Neuron (in vitro differentiated cells): ENCODE data around the gene RAP2B.

Experiments used
- H2AFZ ChIP-seq: one replicate; pipeline ENCODE4 v1.6.1; 2013; ENCODE audit warnings: low read depth, mild to moderate bottlenecking, inconsistent platforms, low read length, moderate library complexity
- H3K27me3 ChIP-seq: one replicate; pipeline ENCODE4 v1.6.1; 2013; ENCODE audit warnings: low read length; ENCODE audit not compliant: insufficient read depth
- H3K36me3 ChIP-seq: one replicate; pipeline ENCODE4 v1.6.1; 2013; ENCODE audit warnings: low read length; ENCODE audit not compliant: insufficient read depth
- H3K4me1 ChIP-seq: one replicate; pipeline ENCODE4 v1.6.1; 2013; ENCODE audit warnings: low read length; ENCODE audit not compliant: insufficient read depth
- H3K4me3 ChIP-seq: 2 replicates; pipeline ENCODE4 v1.5.1; 2013; ENCODE audit warnings: mild to moderate bottlenecking, low read length, moderate library complexity
- H3K9me3 ChIP-seq: one replicate; pipeline ENCODE4 v1.6.1; 2013; ENCODE audit warnings: low read length

RAP2B gene

GRCh38 chr3:153163756-153164550, 1.9 kb downstream of the RAP2B start:
- Histone ChIP-seq H2AFZ (no peak overlapping the region), H3K36me3 (peaks cover 6% of the 10 kb centered on the region), H3K27me3 (no peaks in the 10 kb centered on the region), H3K9me3 (no peaks in the 10 kb centered on the region), H3K4me1 (peaks cover 21% of the 10 kb centered on the region), H3K4me3 (peak overlapping the region; percentile 74)

GRCh38 chr3:153165261-153165681, 3.2 kb downstream of the RAP2B start:
- peaks cover 6% of the 10 kb centered on the region for H3K36me3 ChIP-seq
- H3K27me3 ChIP-seq, result no peaks in the 10 kb centered on the region
- peaks cover 21% of the 10 kb centered on the region for H3K4me1 ChIP-seq
- no peak overlapping the region for H2AFZ ChIP-seq
- peak overlapping the region; percentile 74 for H3K4me3 ChIP-seq
- no peaks in the 10 kb centered on the region for H3K9me3 ChIP-seq

DNA sequence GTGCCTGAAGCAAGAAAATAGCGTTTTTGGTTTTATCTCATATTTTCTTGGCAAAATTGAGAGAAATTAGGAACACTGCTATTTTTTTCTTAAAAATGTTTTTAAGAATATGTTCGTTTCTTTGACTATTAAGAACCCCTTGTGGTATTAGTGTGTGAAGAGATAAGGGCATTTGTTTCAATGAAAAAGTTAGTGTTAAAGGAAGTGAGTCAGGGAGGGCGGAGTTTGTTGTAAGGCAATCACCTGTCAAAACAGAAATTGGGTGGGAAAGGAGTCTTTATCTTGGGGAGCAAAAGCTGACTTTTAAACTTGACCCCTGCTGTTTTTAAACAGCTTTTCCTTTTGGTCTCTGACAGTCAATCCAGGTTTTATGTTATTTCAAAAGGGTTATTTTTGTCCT, 4.2 kb downstream of the RAP2B start:
- Histone ChIP-seq H3K27me3 (no peaks in the 10 kb centered on the region), H2AFZ (no peak overlapping the region), H3K9me3 (no peaks in the 10 kb centered on the region), H3K4me3 (no peak overlapping the region), H3K36me3 (peaks cover 6% of the 10 kb centered on the region), H3K4me1 (peaks cover 21% of the 10 kb centered on the region)

DNA sequence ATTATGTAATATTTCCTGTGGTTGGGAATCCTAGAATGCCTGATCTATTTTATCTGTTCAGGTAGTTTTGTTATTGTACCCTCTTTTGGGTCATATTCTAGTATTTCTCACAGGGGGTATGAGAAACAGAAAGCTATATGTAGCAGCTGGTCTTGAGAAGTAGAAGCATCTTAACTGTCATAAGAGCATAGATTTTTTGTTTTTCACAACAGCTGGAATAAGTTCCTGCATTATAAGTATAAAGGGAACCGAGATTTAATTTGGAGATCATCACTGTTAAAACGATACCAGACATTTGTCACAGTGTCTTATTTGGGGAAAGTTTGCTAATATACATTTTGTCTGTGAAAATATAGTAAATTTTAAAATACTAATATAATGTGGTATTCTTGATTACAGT, 4.8 kb downstream of the RAP2B start:
- Histone ChIP-seq H3K4me3 (no peak overlapping the region), H3K9me3 (no peaks in the 10 kb centered on the region), H2AFZ (no peak overlapping the region), H3K27me3 (no peaks in the 10 kb centered on the region), H3K36me3 (peaks cover 6% of the 10 kb centered on the region), H3K4me1 (peaks cover 21% of the 10 kb centered on the region)

- peaks cover 14% of the 10 kb centered on the region for H3K4me1 ChIP-seq
- H3K4me3 ChIP-seq, result no peak overlapping the region
- H3K36me3 ChIP-seq, result peaks cover 6% of the 10 kb centered on the region
- H2AFZ ChIP-seq, result no peak overlapping the region
- H3K9me3 ChIP-seq, result no peaks in the 10 kb centered on the region
- no peaks in the 10 kb centered on the region for H3K27me3 ChIP-seq
These were observed 7.9 kb downstream of the RAP2B start for GRCh38 chr3:153169793-153170383.

- Histone ChIP-seq H3K4me1 (peaks cover 3% of the 10 kb centered on the region), H3K36me3 (peaks cover 6% of the 10 kb centered on the region), H3K9me3 (no peaks in the 10 kb centered on the region), H3K4me3 (no peak overlapping the region), H2AFZ (no peak overlapping the region), H3K27me3 (no peaks in the 10 kb centered on the region)
These were observed 9.2 kb downstream of the RAP2B start for GRCh38 chr3:153171256-153171655.

DNA sequence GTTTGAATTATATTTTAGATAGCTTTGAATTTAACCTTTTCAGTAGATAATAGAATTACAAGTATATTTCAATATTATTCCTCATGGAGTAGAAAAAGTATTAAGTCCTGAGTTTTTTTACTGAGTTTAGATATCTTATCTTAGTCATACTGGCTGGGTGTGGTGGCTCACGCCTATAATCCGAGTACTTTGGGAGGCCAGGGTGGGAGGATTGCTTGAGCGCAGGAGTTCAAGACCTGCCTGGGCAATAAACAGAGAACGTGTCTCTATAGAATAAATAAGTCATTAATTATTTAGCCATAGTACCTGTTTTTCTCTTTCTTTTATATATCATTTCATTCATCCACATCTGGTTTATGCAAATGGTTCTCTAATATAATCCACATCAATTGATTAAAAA, 9.9 kb downstream of the RAP2B start:
- Histone ChIP-seq H3K27me3 (no peaks in the 10 kb centered on the region), H3K36me3 (no peaks in the 10 kb centered on the region), H3K9me3 (no peaks in the 10 kb centered on the region), H3K4me1 (peaks cover 3% of the 10 kb centered on the region), H2AFZ (no peak overlapping the region), H3K4me3 (no peak overlapping the region)

GRCh38 chr3:153172796-153173757, 11.1 kb downstream of the RAP2B start:
- Histone ChIP-seq H3K36me3 (no peaks in the 10 kb centered on the region), H2AFZ (no peak overlapping the region)

DNA sequence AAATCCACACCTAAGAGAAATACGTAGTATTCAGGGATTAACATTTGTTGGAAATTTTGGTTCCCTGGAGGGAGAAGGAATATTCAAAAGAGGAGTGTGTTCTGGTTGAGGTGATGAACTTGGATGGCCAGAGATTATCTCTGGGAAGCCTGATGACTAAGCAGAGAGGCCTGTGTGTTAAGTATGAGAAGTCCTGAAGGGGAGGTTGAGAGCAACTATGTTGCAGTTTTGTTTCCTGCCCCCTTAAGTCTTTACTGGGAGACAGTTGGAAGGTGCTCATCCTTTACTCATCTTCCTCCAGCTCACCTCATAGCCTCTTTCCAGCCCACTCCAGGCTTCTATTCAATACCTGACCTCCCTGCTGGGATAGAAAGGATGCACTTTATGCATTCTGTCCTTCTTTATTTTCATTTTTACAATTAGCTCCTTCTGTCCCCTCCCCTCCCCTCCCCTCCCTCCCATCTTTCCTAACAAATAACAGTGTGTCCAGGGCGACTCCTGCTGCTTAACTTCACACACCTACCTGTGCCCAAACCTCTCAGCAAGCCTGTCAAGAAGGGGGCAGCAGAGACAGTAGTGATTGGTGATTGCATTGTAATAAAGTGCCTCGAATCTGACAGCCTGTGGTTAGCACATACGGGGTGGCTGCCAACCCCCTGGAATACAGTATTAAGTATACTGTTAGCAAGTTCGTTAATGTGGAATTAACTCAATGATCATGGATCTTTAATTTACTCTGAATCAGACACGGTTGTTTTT, 11.9 kb downstream of the RAP2B start:
- Histone ChIP-seq H3K9me3 (no peaks in the 10 kb centered on the region), H2AFZ (no peak overlapping the region), H3K36me3 (no peaks in the 10 kb centered on the region), H3K27me3 (no peaks in the 10 kb centered on the region), H3K4me1 (peaks cover 3% of the 10 kb centered on the region), H3K4me3 (no peak overlapping the region)

More at GRCh38 chr3:153172796-153173757, 11.1 kb downstream of the RAP2B start:
- H3K9me3 ChIP-seq, result no peaks in the 10 kb centered on the region
- H3K4me1 ChIP-seq, result peaks cover 3% of the 10 kb centered on the region
- H3K4me3 ChIP-seq, result no peak overlapping the region
- no peaks in the 10 kb centered on the region for H3K27me3 ChIP-seq

- Histone ChIP-seq H3K36me3 (no peaks in the 10 kb centered on the region), H3K27me3 (no peaks in the 10 kb centered on the region), H3K9me3 (no peaks in the 10 kb centered on the region), H2AFZ (no peak overlapping the region), H3K4me3 (no peak overlapping the region), H3K4me1 (peaks cover 3% of the 10 kb centered on the region)
These were observed 14.2 kb downstream of the RAP2B start for GRCh38 chr3:153176197-153176596.

DNA sequence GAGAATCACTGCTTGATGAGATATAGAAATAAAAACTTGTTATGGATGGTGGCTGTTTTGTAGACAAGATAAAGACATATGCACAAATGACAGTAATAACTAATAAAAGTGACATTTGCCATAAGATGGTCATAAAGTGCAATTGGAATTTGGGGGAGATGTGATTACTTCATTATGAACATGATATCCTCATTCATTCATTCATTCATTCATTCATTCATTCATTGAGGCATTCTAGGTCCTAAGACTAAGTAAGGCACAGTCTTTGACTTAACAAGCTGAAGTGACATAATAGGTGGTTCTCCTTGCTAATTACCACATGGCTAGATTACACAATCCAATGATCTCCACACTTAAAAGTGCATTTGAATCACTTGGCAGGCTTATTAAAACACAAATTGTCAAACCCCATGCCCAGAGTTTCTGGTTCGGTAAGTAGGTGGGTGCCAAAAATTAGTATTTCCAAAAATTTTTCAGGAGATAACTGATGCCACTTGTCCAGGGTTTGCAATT, 18.9 kb downstream of the RAP2B start:
- H2AFZ ChIP-seq, result no peak overlapping the region
- H3K4me3 ChIP-seq, result no peak overlapping the region
- H3K27me3 ChIP-seq, result no peaks in the 10 kb centered on the region
- H3K4me1 ChIP-seq, result no peaks in the 10 kb centered on the region
- no peaks in the 10 kb centered on the region for H3K36me3 ChIP-seq
- H3K9me3 ChIP-seq, result no peaks in the 10 kb centered on the region

- H3K36me3 ChIP-seq, result no peaks in the 10 kb centered on the region
- H3K9me3 ChIP-seq, result no peaks in the 10 kb centered on the region
- H3K4me1 ChIP-seq, result no peaks in the 10 kb centered on the region
- no peaks in the 10 kb centered on the region for H3K27me3 ChIP-seq
- H3K4me3 ChIP-seq, result no peak overlapping the region
- peak overlapping the region; percentile 67 for H2AFZ ChIP-seq
These were observed 20.7 kb downstream of the RAP2B start for GRCh38 chr3:153182501-153183293.
